Panc1 (cell line): ENCODE results near the gene SARDH.

Experiments
- CTCF ChIP-seq: fragments of 450-650 bp; IDR thresholded peaks from 2 replicates; pipeline ENCODE4 v1.5.1; 2017; ENCODE audit warnings: mild to moderate bottlenecking
- POLR2AphosphoS5 ChIP-seq: IDR thresholded peaks from 2 replicates; pipeline ENCODE4 v1.6.1; 2012; ENCODE audit warnings: mild to moderate bottlenecking, low read depth, low read length, moderate library complexity
- TF ChIP-seq, protein P1 (sequence below), 2 experiments: IDR thresholded peaks; 2 replicates each; pipeline ENCODE4 v1.6.1; 2011 to 2012; ENCODE audit warnings: low read depth in 2 of 2, control low read depth in 1 of 2, low read length in 1 of 2, mild to moderate bottlenecking in 1 of 2, moderate library complexity in 1 of 2; ENCODE audit not compliant: insufficient read depth in 1 of 2

DNA sequence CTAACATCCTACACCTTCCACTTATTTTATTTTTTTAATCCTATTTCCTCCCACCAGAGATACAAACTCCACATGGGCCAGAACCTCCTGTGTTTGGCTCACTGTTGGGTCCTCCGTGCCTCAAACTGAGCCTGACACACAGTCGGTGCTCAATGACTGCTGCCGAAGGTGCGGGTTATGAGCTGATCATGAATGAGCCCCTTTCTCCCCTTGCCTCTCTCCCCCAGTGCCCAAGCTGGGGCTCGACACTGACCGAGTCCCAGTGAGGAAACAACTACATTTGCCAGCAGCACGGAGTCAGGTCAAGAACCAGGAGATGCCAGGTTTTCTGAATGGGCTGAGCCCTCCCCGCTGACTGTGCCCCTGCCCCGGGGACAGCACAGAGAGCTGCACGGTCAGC, 45.0 kb downstream of the SARDH start:
- TF ChIP-seq CTCF: no peak
- TF ChIP-seq, protein P1, sequence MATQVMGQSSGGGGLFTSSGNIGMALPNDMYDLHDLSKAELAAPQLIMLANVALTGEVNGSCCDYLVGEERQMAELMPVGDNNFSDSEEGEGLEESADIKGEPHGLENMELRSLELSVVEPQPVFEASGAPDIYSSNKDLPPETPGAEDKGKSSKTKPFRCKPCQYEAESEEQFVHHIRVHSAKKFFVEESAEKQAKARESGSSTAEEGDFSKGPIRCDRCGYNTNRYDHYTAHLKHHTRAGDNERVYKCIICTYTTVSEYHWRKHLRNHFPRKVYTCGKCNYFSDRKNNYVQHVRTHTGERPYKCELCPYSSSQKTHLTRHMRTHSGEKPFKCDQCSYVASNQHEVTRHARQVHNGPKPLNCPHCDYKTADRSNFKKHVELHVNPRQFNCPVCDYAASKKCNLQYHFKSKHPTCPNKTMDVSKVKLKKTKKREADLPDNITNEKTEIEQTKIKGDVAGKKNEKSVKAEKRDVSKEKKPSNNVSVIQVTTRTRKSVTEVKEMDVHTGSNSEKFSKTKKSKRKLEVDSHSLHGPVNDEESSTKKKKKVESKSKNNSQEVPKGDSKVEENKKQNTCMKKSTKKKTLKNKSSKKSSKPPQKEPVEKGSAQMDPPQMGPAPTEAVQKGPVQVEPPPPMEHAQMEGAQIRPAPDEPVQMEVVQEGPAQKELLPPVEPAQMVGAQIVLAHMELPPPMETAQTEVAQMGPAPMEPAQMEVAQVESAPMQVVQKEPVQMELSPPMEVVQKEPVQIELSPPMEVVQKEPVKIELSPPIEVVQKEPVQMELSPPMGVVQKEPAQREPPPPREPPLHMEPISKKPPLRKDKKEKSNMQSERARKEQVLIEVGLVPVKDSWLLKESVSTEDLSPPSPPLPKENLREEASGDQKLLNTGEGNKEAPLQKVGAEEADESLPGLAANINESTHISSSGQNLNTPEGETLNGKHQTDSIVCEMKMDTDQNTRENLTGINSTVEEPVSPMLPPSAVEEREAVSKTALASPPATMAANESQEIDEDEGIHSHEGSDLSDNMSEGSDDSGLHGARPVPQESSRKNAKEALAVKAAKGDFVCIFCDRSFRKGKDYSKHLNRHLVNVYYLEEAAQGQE (IDR thresholded peaks at IDR 0.05; ENCODE audit: insufficient read depth in 1 of 2, low read depth in 2 of 2, low read length in 1 of 2): no peak
- no peak for TF ChIP-seq POLR2AphosphoS5
